Esophagus squamous epithelium (tissue), 5 donors: ENCODE measurements around the gene TYK2. TPM values are rescaled to one million over a fixed set of nuclear protein-coding genes. Genes with fewer than 3 reads are reported as not detected.
"Not testable (repeated sequence)": the region's sequence is repeated elsewhere in the genome, so short reads cannot be mapped to it uniquely, and the experiment has no call there.

Experiments used
- DNase-seq: peaks from one replicate; lab custom pipeline; 2025; lab: John Stamatoyannopoulos, UW
- H3K27ac ChIP-seq, 4 donors: fragments of 200-600 bp; sonication (generic); one replicate each; pipeline ENCODE4 v1.5.1; 2016 to 2019; ENCODE audit warnings: mild to moderate bottlenecking in 1 of 4
- H3K27me3 ChIP-seq, 4 donors: fragments of 200-600 bp; sonication (generic); 1 replicate in 3 of 4; 2 replicates in 1 of 4; pipeline versions ENCODE4 v1.5.1 to v1.6.0; 2017 to 2021; ENCODE audit warnings: antibody characterized with exemption in 1 of 4
- H3K36me3 ChIP-seq, 3 donors: fragments of 200-600 bp; sonication (generic); one replicate each; pipeline ENCODE4 v1.5.1; 2016 to 2019
- H3K4me1 ChIP-seq, 3 donors: fragments of 200-600 bp; sonication (generic); one replicate each; pipeline ENCODE4 v1.5.1; 2017 to 2019
- H3K4me3 ChIP-seq, 4 donors: fragments of 200-600 bp; sonication (generic); 1 replicate in 3 of 4; 2 replicates in 1 of 4; pipeline ENCODE4 v1.5.1; 2016 to 2019; ENCODE audit warnings: mild to moderate bottlenecking in 2 of 4, moderate library complexity in 1 of 4
- H3K9me3 ChIP-seq, 3 donors: fragments of 200-600 bp; sonication (generic); one replicate each; pipeline ENCODE4 v1.5.1; 2016 to 2019
- POLR2A ChIP-seq, 4 donors: fragments of 450-650 bp; IDR thresholded peaks; one replicate each; pipeline ENCODE4 v1.6.1; 2017; ENCODE audit warnings: antibody characterized with exemption in 4 of 4, mild to moderate bottlenecking in 4 of 4, moderate library complexity in 3 of 4
- WGBS, 2 donors: methylation state at CpG; one replicate each; pipeline ENCODE4 v1.1.5; 2018; 5-methylcytosine and 5-hydroxymethylcytosine counted together
- intact Hi-C: fragments of 100-400 bp; cut with DNase I; formaldehyde crosslinking; loops from one replicate; pipeline ENCODE4 v1.15.0; 2022
- total RNA-seq, 4 donors: library from RNA; depleted of rRNA; stranded (reverse); fragments of >200 nt; gene quantifications; one replicate each; pipeline ENCODE4 v1.1.0, GENCODE V29; 2016
- TF ChIP-seq, protein P1 (sequence below), 6 experiments: fragments of 450-650 bp in 4 of 6; fragments of 200-600 bp in 2 of 6; sonication (generic) in 2 of 6; IDR thresholded peaks; one replicate each; pipeline ENCODE4 v1.5.1; 2016 to 2019; ENCODE audit warnings: antibody characterized with exemption in 6 of 6, mild to moderate bottlenecking in 4 of 6, moderate library complexity in 4 of 6
- donor health status: DM: yes; HTN: yes; CAD: no.

The TYK2 gene
- total RNA-seq, 4 donors from 2014 or later = 41.8 to 74.2 (median 50.7) TPM

DNA sequence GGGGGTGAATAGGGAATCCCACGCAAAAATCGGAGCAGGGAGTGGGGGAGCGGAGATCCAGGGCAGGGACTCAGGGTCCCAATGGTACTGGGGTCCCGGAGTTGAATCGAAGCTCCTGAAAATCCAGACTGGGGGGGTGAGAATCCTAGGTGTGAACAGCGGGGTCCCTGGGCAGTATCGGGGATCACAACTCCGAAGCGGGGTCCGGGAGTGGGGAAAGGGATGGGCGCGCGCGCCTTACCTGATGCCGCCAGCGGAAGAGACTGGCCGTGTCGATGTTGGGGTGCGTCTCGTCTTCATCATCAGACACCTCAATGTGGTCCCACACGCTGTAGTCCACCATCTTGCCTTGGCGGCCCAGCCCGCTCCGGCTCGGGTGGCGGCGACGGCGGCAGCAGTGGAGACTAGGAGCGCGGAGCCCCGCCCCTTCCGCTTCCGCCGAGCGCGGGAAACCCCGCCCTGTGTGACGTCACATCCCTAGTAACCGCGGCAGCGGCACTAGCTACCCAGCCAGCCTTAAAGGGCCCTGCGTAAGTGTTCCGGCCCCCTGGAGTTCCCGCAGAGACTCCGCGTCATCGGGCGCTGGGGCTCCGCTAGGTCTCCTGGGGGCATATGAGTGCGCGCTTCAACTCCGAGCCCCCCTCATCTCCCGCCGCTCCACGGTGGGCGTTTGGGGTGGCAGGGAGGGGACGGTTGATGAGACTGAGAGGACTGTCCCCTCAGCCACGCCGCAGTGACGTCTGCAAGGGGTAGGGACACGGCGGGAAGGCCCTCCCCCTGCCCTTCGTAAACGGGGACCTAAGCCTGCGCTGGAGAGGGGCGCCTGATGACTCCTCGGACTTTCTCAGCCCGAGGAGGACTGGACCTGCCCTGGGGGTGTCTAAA lies 23.0 kb upstream of the TYK2 start, which contains the start of gene CDC37:
CDC37 (minus strand) TSS at position 406 of the 885 bp plus-strand sequence; CDS start at position 343, 63 bp downstream.
- Histone ChIP-seq H3K27ac (peak within 1 kb of the TSS; percentile 74 to 90 (median 86)), H3K4me1 (peaks cover 27 to 92% (median 37%) of the 10 kb centered on the region in 3 donors), H3K27me3 (peaks cover 0 to 43% (median 2%) of the 10 kb centered on the region in 4 donors), H3K9me3 (no peaks in the 10 kb centered on the region), H3K4me3 (peak within 1 kb of the TSS; percentile 67 to 93 (median 70)), H3K36me3 (peaks cover 0 to 20% (median 0%) of the 10 kb centered on the region in 3 donors)
- WGBS, 2 donors = 0% methylated on average over 9 to 12 of the region's 69 CpGs
- intact Hi-C loops = loop anchor here (10.0 kb wide), 1 partner anchor 171 kb away; no protein-coding TSS in a partner anchor
- peak; percentile 63 for DNase-seq
- TF ChIP-seq, protein P1, sequence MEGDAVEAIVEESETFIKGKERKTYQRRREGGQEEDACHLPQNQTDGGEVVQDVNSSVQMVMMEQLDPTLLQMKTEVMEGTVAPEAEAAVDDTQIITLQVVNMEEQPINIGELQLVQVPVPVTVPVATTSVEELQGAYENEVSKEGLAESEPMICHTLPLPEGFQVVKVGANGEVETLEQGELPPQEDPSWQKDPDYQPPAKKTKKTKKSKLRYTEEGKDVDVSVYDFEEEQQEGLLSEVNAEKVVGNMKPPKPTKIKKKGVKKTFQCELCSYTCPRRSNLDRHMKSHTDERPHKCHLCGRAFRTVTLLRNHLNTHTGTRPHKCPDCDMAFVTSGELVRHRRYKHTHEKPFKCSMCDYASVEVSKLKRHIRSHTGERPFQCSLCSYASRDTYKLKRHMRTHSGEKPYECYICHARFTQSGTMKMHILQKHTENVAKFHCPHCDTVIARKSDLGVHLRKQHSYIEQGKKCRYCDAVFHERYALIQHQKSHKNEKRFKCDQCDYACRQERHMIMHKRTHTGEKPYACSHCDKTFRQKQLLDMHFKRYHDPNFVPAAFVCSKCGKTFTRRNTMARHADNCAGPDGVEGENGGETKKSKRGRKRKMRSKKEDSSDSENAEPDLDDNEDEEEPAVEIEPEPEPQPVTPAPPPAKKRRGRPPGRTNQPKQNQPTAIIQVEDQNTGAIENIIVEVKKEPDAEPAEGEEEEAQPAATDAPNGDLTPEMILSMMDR (IDR thresholded peaks at IDR 0.05) = no peak
- TF ChIP-seq POLR2A (IDR thresholded peaks at IDR 0.05) = peak in 3 of 4 donors; percentile 17 to 86 (median 75)

DNA sequence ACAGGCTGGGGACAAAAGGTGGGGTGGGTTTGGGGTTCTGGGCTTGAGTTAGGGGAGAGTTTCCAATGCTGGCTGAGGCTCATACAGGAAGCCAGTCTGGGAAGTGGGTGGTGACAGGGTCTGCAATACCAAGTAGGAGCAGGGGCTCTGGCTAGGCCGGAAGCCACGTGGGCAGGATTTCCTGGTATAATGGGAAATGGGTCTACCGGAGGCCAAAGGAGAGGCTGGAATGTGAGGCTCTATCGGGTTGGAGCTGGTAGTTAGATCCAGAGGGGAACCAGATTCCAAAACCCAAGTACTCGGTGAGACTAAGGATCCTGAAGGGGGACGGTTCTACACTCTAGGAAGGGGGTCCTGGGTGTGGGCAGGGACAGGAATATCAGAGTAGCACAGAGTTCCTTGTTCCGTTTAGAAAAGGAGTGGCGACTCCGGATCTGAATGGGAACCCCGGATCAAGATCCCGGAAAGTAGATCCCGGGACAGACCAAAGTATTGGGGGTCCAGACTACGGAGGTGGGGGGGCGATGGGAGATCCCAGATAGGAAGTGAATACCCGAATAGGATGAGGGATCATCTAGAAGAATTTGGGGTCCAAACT lies 22.2 kb upstream of the TYK2 start:
- Histone ChIP-seq H3K4me3 (peak overlapping the region; percentile 67 to 93 (median 70)), H3K9me3 (no peaks in the 10 kb centered on the region), H3K27ac (peak overlapping the region; percentile 74 to 90 (median 86)), H3K27me3 (peaks cover 0 to 35% (median 2%) of the 10 kb centered on the region in 4 donors), H3K4me1 (peaks cover 27 to 90% (median 37%) of the 10 kb centered on the region in 3 donors), H3K36me3 (peaks cover 0 to 28% (median 0%) of the 10 kb centered on the region in 3 donors)
- no peak for DNase-seq
- 0 to 1% methylated on average over 15 of the region's 15 CpGs for WGBS, 2 donors
- intact Hi-C loops = loop anchor here (10.0 kb wide), 1 partner anchor 172 kb away; no protein-coding TSS in a partner anchor
- TF ChIP-seq, protein P1 (IDR thresholded peaks at IDR 0.05) = no peak
- no peak for TF ChIP-seq POLR2A (IDR thresholded peaks at IDR 0.05)

DNA sequence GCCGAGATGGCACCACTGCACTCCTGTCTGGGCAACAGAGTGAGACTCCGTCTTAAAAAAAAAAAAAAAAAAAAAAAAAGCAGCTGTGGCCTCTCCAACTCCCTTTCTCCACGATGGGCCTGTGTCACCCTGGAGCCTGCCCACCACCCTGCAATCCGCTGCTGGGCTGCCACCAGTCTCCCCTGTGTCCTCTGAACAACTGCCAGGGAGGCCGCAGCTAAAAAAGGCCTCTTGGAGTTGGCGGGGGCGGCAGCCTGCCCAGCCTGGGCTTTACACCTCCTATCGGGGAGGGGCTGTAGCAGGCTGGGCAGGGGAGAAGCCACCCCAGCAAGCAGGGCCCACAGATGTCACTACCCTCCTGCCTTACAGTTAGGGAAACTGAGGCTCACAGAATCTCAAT lies 19.5 kb upstream of the TYK2 start:
- TF ChIP-seq, protein P1 (IDR thresholded peaks at IDR 0.05) = no peak
- no peak for TF ChIP-seq POLR2A (IDR thresholded peaks at IDR 0.05)
- H3K27me3 ChIP-seq = peaks cover 0 to 8% (median 1%) of the 10 kb centered on the region in 4 donors
- 81 to 100% methylated on average over 1 to 6 of the region's 8 CpGs for WGBS, 2 donors

DNA sequence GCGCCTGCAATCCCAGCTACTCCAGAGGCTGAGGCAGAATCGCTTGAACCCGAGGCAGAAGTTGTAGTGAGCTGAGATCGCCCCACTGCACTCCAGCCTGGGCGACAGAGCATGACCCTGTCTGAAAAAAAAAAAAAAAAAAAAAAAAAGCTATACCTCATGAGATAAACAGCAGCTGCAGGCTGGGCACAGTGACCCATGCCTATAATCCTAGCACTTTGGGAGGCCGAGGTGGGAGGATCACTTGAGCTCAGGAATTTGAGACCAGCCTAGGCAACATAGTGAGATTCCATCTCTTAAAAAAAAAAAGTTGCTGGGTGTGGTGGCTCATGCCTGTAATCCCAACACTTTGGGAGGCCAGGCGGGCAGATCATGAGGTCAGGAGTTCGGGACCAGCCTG lies 19.0 kb upstream of the TYK2 start:
- intact Hi-C loops = loop anchor here (5.0 kb wide), 1 partner anchor 467 kb away; no protein-coding TSS in a partner anchor
- DNase-seq, H3K27me3 ChIP-seq, H3K27ac ChIP-seq, H3K9me3 ChIP-seq, H3K4me3 ChIP-seq: not testable (repeated sequence)
- peaks cover 19 to 59% (median 29%) of the 10 kb centered on the region in 3 donors for H3K4me1 ChIP-seq
- WGBS, 2 donors = 95 to 100% methylated on average over 4 to 8 of the region's 8 CpGs
- H3K36me3 ChIP-seq = peaks cover 16 to 59% (median 18%) of the 10 kb centered on the region in 3 donors

More for the DNA sequence above, 19.5 kb upstream of the TYK2 start:
- DNase-seq = no peak
- Histone ChIP-seq H3K4me1 (peaks cover 24 to 64% (median 34%) of the 10 kb centered on the region in 3 donors), H3K4me3 (no peak overlapping the region), H3K9me3 (no peaks in the 10 kb centered on the region), H3K27ac (no peak overlapping the region), H3K36me3 (peaks cover 13 to 54% (median 13%) of the 10 kb centered on the region in 3 donors)
- intact Hi-C loops = loop anchor here (5.0 to 10.0 kb wide), 2 partner anchors 175 to 468 kb away; no protein-coding TSS in a partner anchor

DNA sequence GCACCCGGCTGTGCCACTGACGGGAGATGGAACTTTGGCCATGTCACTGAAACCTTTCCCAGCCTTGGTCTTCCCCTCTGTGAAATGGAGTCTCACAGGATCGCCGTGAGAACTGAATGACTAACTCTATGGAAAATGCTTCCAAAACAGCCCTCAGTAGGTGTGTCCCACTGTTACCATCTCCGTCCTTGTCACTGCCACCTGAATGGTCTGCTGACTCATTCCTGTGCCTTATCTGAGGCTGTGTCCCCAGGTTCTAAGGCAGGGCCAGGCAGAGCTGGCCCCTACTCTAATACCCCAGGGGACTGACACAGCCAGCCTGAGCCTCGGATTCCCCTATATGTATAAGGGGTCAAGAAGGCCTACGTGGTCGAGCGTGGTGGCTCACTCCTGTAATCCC lies 18.4 kb upstream of the TYK2 start:
- no peak for DNase-seq
- Histone ChIP-seq H3K4me1 (peaks cover 16 to 54% (median 27%) of the 10 kb centered on the region in 3 donors), H3K9me3 (no peaks in the 10 kb centered on the region), H3K27me3 (no peaks in the 10 kb centered on the region), H3K36me3 (peaks cover 20 to 64% (median 23%) of the 10 kb centered on the region in 3 donors), H3K4me3 (no peak overlapping the region), H3K27ac (no peak overlapping the region)
- WGBS, 2 donors = 79 to 86% methylated on average over 6 to 7 of the region's 9 CpGs
- TF ChIP-seq, protein P1 (IDR thresholded peaks at IDR 0.05) = no peak
- TF ChIP-seq POLR2A (IDR thresholded peaks at IDR 0.05) = no peak
- intact Hi-C loops = loop anchor here (5.0 kb wide), 1 partner anchor 467 kb away; no protein-coding TSS in a partner anchor
